Neural progenitor cell (in vitro differentiated cells): ENCODE data around the gene RUNX1. TPM values are rescaled to one million over a fixed set of nuclear protein-coding genes. Genes with fewer than 3 reads are reported as not detected.

Experiments used
- DNase-seq: peaks from one replicate; pipeline ENCODE4 v3.0.0-alpha.2; 2016; ENCODE audit warnings: low spot score
- H2AFZ ChIP-seq: fragments of 200-600 bp; sonication (generic); replicated peaks from 2 replicates; pipeline ENCODE4 v1.6.1; 2016; ENCODE audit warnings: antibody characterized with exemption
- H3F3A ChIP-seq: fragments of 200-600 bp; sonication (generic); 2 replicates; pipeline ENCODE4 v1.6.1; 2016; ENCODE audit warnings: antibody characterized with exemption, low read depth
- H3K27ac ChIP-seq: fragments of 200-600 bp; sonication (generic); 2 replicates; pipeline ENCODE4 v1.5.1; 2016; ENCODE audit warnings: mild to moderate bottlenecking
- H3K27me3 ChIP-seq: fragments of 200-600 bp; sonication (generic); 2 replicates; pipeline ENCODE4 v1.6.1; 2016; ENCODE audit warnings: mild to moderate bottlenecking, moderate library complexity
- H3K36me3 ChIP-seq: fragments of 200-600 bp; sonication (generic); 2 replicates; pipeline ENCODE4 v1.5.1; 2016
- H3K4me1 ChIP-seq: fragments of 200-600 bp; sonication (generic); 2 replicates; pipeline ENCODE4 v1.6.1; 2016; ENCODE audit warnings: mixed run types
- H3K4me2 ChIP-seq: fragments of 200-600 bp; sonication (generic); 2 replicates; pipeline ENCODE4 v1.6.1; 2016
- H3K4me3 ChIP-seq: fragments of 200-600 bp; sonication (generic); 2 replicates; pipeline ENCODE4 v1.5.1; 2016
- H3K79me2 ChIP-seq: fragments of 200-600 bp; sonication (generic); 2 replicates; pipeline ENCODE4 v1.6.1; 2016; ENCODE audit warnings: low read depth
- H3K9ac ChIP-seq: fragments of 200-600 bp; sonication (generic); 2 replicates; pipeline ENCODE4 v1.6.1; 2016
- H3K9me3 ChIP-seq: fragments of 200-600 bp; sonication (generic); 2 replicates; pipeline ENCODE4 v1.5.1; 2016; ENCODE audit warnings: low read depth
- H4K20me1 ChIP-seq: fragments of 200-600 bp; sonication (generic); 2 replicates; pipeline ENCODE4 v1.6.1; 2016; ENCODE audit warnings: low read depth
- H3K27ac Mint-ChIP-seq: 3 replicates; pipeline ENCODE4 v1.8.0; 2021; ENCODE audit warnings: mixed read lengths
- H3K27me3 Mint-ChIP-seq: 2 replicates; pipeline ENCODE4 v1.8.0; 2022; ENCODE audit warnings: low read depth, mild to moderate bottlenecking, inconsistent platforms, moderate library complexity, mixed read lengths; ENCODE audit not compliant: insufficient read depth
- H3K36me3 Mint-ChIP-seq: 3 replicates; pipeline ENCODE4 v1.8.0; 2021; ENCODE audit warnings: mixed read lengths
- H3K4me1 Mint-ChIP-seq: 3 replicates; pipeline ENCODE4 v1.8.0; 2021; ENCODE audit warnings: mixed read lengths
- H3K4me3 Mint-ChIP-seq: 3 replicates; pipeline ENCODE4 v1.8.0; 2021; ENCODE audit warnings: mild to moderate bottlenecking, moderate library complexity, mixed read lengths
- H3K9me3 Mint-ChIP-seq: 3 replicates; pipeline ENCODE4 v1.8.0; 2020; ENCODE audit warnings: mixed read lengths
- CTCF ChIP-seq: fragments of 200-600 bp; sonication (generic); IDR thresholded peaks from 2 replicates; pipeline ENCODE4 v1.5.1; 2017; ENCODE audit warnings: antibody characterized with exemption, mild to moderate bottlenecking
- EZH2 ChIP-seq: fragments of 200-600 bp; sonication (generic); IDR thresholded peaks from 2 replicates; pipeline ENCODE4 v1.6.1; 2017; ENCODE audit warnings: antibody characterized with exemption, mild to moderate bottlenecking, moderate library complexity
- EZH2phosphoT487 ChIP-seq: fragments of 200-600 bp; sonication (generic); IDR thresholded peaks from 2 replicates; pipeline ENCODE4 v1.6.1; 2017; ENCODE audit warnings: antibody characterized with exemption
- total RNA-seq: library from RNA; depleted of rRNA; stranded (reverse); fragments of >200 nt; gene quantifications from 2 replicates; pipeline ENCODE4 v1.2.3, GENCODE V29; 2015; ENCODE audit warnings: low replicate concordance

Gene RUNX1
- total RNA-seq, 1 donor from 2014 or later: 0.09 TPM

GRCh38 chr21:34771512-34772028 is 277.5 kb downstream of the RUNX1 start:
- no peaks in the 10 kb centered on the region for H3K27me3 ChIP-seq
- H3K36me3 ChIP-seq: no peaks in the 10 kb centered on the region
- no peak overlapping the region for H3K27ac ChIP-seq
- no peaks in the 10 kb centered on the region for H3K4me1 ChIP-seq
- Mint-ChIP-seq H3K27me3 (no peaks in the 10 kb centered on the region), H3K4me3 (no peak overlapping the region), H3K9me3 (no peaks in the 10 kb centered on the region), H3K4me1 (no peaks in the 10 kb centered on the region), H3K36me3 (no peaks in the 10 kb centered on the region), H3K27ac (no peak overlapping the region)
- H3K4me3 ChIP-seq: no peak overlapping the region
- TF ChIP-seq EZH2phosphoT487 (no peak), CTCF (no peak), EZH2 (no peak)
- H3K79me2 ChIP-seq: no peaks in the 10 kb centered on the region
- DNase-seq: no peak
- H3F3A ChIP-seq: no peaks in the 10 kb centered on the region
- H3K9me3 ChIP-seq: no peaks in the 10 kb centered on the region
- no peaks in the 10 kb centered on the region for H4K20me1 ChIP-seq
- H3K9ac ChIP-seq: no peak overlapping the region
- H2AFZ ChIP-seq: no peak overlapping the region
- H3K4me2 ChIP-seq: no peak overlapping the region

- Mint-ChIP-seq H3K27me3 (no peaks in the 10 kb centered on the region), H3K4me3 (no peak overlapping the region), H3K27ac (no peak overlapping the region), H3K36me3 (no peaks in the 10 kb centered on the region), H3K4me1 (no peaks in the 10 kb centered on the region), H3K9me3 (no peaks in the 10 kb centered on the region)
- Histone ChIP-seq H3K9ac (no peak overlapping the region), H4K20me1 (no peaks in the 10 kb centered on the region), H2AFZ (no peak overlapping the region), H3F3A (no peaks in the 10 kb centered on the region), H3K9me3 (no peaks in the 10 kb centered on the region), H3K4me2 (no peak overlapping the region), H3K27ac (no peak overlapping the region), H3K4me1 (no peaks in the 10 kb centered on the region), H3K36me3 (no peaks in the 10 kb centered on the region), H3K4me3 (no peak overlapping the region), H3K27me3 (no peaks in the 10 kb centered on the region), H3K79me2 (no peaks in the 10 kb centered on the region)
- no peak for DNase-seq
- TF ChIP-seq CTCF (no peak), EZH2phosphoT487 (no peak), EZH2 (no peak)
Observed at GRCh38 chr21:34770576-34770975, 278.5 kb downstream of the RUNX1 start.

- H3K4me3 ChIP-seq: no peak overlapping the region
- no peaks in the 10 kb centered on the region for H3K36me3 Mint-ChIP-seq
- no peak overlapping the region for H3K9ac ChIP-seq
- H3K27me3 ChIP-seq: no peaks in the 10 kb centered on the region
- no peaks in the 10 kb centered on the region for H3K36me3 ChIP-seq
- no peak overlapping the region for H2AFZ ChIP-seq
- H3K79me2 ChIP-seq: no peaks in the 10 kb centered on the region
- no peak overlapping the region for H3K27ac Mint-ChIP-seq
- H3K4me1 ChIP-seq: no peaks in the 10 kb centered on the region
- DNase-seq: no peak
- H3K4me2 ChIP-seq: no peak overlapping the region
- peaks cover 3% of the 10 kb centered on the region for H3K9me3 Mint-ChIP-seq
- no peaks in the 10 kb centered on the region for H3K9me3 ChIP-seq
- H3F3A ChIP-seq: no peaks in the 10 kb centered on the region
- H4K20me1 ChIP-seq: no peaks in the 10 kb centered on the region
- no peaks in the 10 kb centered on the region for H3K27me3 Mint-ChIP-seq
- H3K27ac ChIP-seq: no peak overlapping the region
- TF ChIP-seq CTCF (no peak), EZH2 (no peak), EZH2phosphoT487 (no peak)
- no peak overlapping the region for H3K4me3 Mint-ChIP-seq
- H3K4me1 Mint-ChIP-seq: no peaks in the 10 kb centered on the region
Observed at GRCh38 chr21:34768326-34768725, 280.8 kb downstream of the RUNX1 start.
